ENCODE measurements around the gene KNL1. TPM values are rescaled to one million over a fixed set of nuclear protein-coding genes. Genes with fewer than 3 reads are reported as not detected.

KNL1 gene
- total and polyA plus RNA-seq, 7 donors = under 0.01 to 5.9 (median 0.57) TPM; not detected in 1

DNA sequence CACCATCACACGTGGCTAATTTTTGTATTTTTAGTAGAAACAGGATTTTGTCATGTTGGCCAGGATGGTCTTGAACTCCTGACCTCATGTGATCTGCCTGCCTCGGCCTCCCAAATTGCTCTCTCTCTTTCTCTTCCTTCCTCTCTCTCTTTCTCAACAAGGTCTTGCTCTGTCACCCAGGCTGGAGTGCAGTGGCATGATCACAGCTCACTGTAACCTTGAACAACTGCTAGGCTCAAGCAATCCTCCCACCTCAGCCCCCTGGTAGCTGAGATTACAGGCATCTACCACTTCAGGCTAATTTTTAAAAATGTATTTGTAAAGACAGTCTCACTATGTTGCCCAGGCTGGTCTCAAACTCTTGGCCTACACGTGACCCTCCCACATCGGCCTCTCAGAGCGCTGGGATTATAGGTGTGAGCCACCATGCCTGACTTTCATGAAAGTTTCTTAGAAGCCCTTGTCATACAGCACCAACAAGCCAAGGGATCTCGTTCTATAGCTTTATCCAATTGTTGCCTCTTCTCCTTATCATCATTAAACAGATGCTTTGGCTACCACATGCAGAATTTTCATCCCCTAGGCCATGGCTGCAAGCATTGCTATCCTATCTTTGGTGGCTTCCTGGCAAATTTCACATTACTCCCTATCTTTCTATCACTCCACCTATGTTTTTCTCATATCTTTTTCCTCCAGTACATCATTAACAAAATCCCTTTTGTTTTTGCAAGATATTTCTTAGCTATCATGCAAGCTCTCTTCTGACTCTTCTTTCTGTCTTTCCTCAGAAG, 34.9 kb upstream of the KNL1 start:
- 91 to 93% methylated on average over 6 of the region's 6 CpGs for WGBS, 2 donors
- H3K27me3 ChIP-seq = no peaks in the 10 kb centered on the region
- H3K27ac ChIP-seq = no peak overlapping the region
- no peak for DNase-seq
- H3K4me1 ChIP-seq = peaks cover 0 to 26% (median 12%) of the 10 kb centered on the region in 4 donors
- H3K4me3 ChIP-seq = no peak overlapping the region
- TF ChIP-seq POLR2A (IDR thresholded peaks at IDR 0.05) (no peak), POLR2AphosphoS5 (IDR thresholded peaks at IDR 0.05) (no peak), EP300 (IDR thresholded peaks at IDR 0.05) (no peak)
- TF ChIP-seq, protein P1, sequence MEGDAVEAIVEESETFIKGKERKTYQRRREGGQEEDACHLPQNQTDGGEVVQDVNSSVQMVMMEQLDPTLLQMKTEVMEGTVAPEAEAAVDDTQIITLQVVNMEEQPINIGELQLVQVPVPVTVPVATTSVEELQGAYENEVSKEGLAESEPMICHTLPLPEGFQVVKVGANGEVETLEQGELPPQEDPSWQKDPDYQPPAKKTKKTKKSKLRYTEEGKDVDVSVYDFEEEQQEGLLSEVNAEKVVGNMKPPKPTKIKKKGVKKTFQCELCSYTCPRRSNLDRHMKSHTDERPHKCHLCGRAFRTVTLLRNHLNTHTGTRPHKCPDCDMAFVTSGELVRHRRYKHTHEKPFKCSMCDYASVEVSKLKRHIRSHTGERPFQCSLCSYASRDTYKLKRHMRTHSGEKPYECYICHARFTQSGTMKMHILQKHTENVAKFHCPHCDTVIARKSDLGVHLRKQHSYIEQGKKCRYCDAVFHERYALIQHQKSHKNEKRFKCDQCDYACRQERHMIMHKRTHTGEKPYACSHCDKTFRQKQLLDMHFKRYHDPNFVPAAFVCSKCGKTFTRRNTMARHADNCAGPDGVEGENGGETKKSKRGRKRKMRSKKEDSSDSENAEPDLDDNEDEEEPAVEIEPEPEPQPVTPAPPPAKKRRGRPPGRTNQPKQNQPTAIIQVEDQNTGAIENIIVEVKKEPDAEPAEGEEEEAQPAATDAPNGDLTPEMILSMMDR (IDR thresholded peaks at IDR 0.05) = no peak
- no peaks in the 10 kb centered on the region for H3K9me3 ChIP-seq
- intact Hi-C loops (cut with DNase I) = no loop called here
- peaks cover 0 to 53% (median 12%) of the 10 kb centered on the region in 4 donors for H3K36me3 ChIP-seq

DNA sequence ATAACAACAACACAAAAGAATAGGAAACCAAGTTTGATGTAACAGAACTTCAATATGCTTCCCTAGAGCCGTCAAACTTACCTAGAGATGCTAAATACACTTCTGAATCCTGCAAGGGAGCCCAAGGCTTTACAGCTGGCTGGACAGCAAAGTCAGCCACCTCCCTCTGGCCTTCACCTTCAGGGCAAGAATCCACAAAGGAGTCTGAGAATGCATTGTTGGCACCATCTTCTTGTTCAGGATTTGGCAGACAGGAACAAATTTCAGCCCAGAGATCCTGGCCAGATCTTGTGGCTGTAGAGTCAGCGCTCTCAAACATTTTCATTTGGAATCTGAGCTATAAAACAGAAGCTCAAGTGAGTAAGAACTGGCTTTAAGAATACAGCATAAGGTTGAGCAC, 31.4 kb upstream of the KNL1 start:
- no peak overlapping the region for H3K4me3 ChIP-seq
- 92 to 93% methylated on average over 2 of the region's 2 CpGs for WGBS, 2 donors
- H3K4me1 ChIP-seq = peaks cover 0 to 32% (median 19%) of the 10 kb centered on the region in 4 donors
- TF ChIP-seq POLR2A (IDR thresholded peaks at IDR 0.05) (no peak), EP300 (IDR thresholded peaks at IDR 0.05) (no peak), POLR2AphosphoS5 (IDR thresholded peaks at IDR 0.05) (no peak)
- TF ChIP-seq, protein P1 (IDR thresholded peaks at IDR 0.05) = no peak
- no peaks in the 10 kb centered on the region for H3K9me3 ChIP-seq
- DNase-seq = no peak
- intact Hi-C loops (cut with DNase I) = loop anchor here (10.0 kb wide), 1 partner anchor 192 kb away; the partner anchor contains the start of gene RMDN3
- peak overlapping the region in 2 of 4 donors; percentile 21 for H3K27ac ChIP-seq
- no peaks in the 10 kb centered on the region for H3K27me3 ChIP-seq
- peaks cover 0 to 21% (median 3%) of the 10 kb centered on the region in 4 donors for H3K36me3 ChIP-seq

DNA sequence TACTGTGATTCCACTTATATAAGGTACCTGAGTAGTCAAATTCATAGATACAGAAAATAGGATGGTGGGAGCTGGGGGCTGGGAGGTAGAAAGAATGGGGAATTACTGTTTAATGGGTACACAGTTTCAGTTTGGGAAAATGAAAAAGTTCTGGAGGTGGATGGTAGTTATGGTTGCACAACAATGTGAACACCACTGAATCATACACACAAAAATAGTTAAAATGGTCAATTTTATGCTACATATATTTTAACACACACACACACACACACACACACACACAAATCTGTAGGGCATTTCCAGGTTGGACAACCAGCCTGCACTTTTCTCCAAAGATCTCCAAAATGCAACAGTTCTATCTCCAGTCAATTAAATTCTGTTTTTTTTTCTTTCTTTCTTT, 30.6 kb upstream of the KNL1 start:
- no peaks in the 10 kb centered on the region for H3K9me3 ChIP-seq
- H3K4me3 ChIP-seq = no peak overlapping the region
- H3K27ac ChIP-seq = peak overlapping the region in 1 of 4 donors; percentile 21
- TF ChIP-seq POLR2AphosphoS5 (IDR thresholded peaks at IDR 0.05) (no peak), EP300 (IDR thresholded peaks at IDR 0.05) (no peak), POLR2A (IDR thresholded peaks at IDR 0.05) (no peak)
- TF ChIP-seq, protein P1 (IDR thresholded peaks at IDR 0.05) = no peak
- no peaks in the 10 kb centered on the region for H3K27me3 ChIP-seq
- H3K4me1 ChIP-seq = peaks cover 0 to 32% (median 19%) of the 10 kb centered on the region in 4 donors
- intact Hi-C loops (cut with DNase I) = loop anchor here (10.0 kb wide), 1 partner anchor 191 kb away; the partner anchor contains the start of gene RMDN3
- H3K36me3 ChIP-seq = peaks cover 0 to 21% (median 3%) of the 10 kb centered on the region in 4 donors
- no peak for DNase-seq

DNA sequence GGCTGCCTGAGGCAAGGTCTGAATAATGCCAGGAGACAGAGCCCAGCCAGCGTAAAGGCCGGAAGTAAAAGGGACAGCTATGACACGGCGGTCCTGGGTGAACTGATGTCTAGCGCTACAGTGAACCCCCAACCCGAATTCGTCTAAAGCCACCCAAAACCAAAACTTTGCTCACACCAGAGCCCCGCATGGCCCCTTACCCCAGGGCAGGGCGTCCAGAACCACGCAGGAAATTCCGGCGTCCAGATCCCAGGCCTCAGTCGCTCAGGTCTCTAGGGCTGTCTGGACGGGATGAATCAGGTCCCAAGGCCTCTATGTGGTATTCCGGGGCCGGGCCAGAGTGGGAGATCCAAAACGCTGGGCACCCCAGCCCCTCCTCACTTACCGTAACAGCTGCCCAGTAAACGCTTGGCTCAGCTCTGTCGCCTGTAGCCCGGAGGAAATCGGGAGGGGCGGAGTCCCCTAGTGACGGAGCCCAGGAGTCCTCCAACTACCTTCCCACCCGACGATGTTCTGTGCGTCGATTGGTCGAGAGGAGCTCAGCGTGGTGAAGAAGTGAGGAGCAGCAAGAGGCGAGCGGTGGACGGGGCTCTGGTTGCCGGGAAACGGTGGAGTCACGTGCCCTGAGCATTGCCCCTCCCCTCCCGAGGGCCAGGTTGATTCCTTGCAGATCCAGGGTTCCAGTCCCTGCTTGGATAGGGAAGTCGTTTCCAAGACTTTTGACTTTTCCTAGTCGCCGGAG, 29.3 kb upstream of the KNL1 start, which contains the start of gene CCDC32:
Gene CCDC32, minus strand, starts transcription at position 452 of the 742 bp plus-strand sequence. CDS start 2,027 bp downstream, outside the sequence.
- peak within 1 kb of the TSS; percentile 86 to 97 (median 96) for H3K27ac ChIP-seq
- DNase-seq = peak; percentile 99
- peak within 1 kb of the TSS; percentile 63 to 90 (median 86) for H3K4me3 ChIP-seq
- TF ChIP-seq POLR2AphosphoS5 (IDR thresholded peaks at IDR 0.05) (peak; percentile 84 to 93 (median 88)), POLR2A (IDR thresholded peaks at IDR 0.05) (peak; percentile 62 to 73)
- TF ChIP-seq, protein P1 (IDR thresholded peaks at IDR 0.05) = no peak
- H3K27me3 ChIP-seq = no peaks in the 10 kb centered on the region
- peaks cover 0 to 21% (median 3%) of the 10 kb centered on the region in 4 donors for H3K36me3 ChIP-seq
- intact Hi-C loops (cut with DNase I) = loop anchor here (5.0 to 10.0 kb wide), 3 partner anchors 92 to 190 kb away; partner anchors contain the start of genes BAHD1, CHST14 and RMDN3
- 0% methylated on average over 40 of the region's 40 CpGs for WGBS, 2 donors
- H3K4me1 ChIP-seq = peaks cover 0 to 33% (median 23%) of the 10 kb centered on the region in 4 donors
- no peaks in the 10 kb centered on the region for H3K9me3 ChIP-seq
